ENCODE measurements around the gene ETFB.

ETFB gene

GRCh38 chr19:51325161-51325976 is 40.8 kb downstream of the ETFB start:
- DNase-seq: no peak
- Histone ChIP-seq H3K9me3 (no peaks in the 10 kb centered on the region), H3K4me3 (no peak overlapping the region), H3K4me1 (peaks cover 0 to 14% (median 7%) of the 10 kb centered on the region in 4 donors), H3K27ac (no peak overlapping the region), H3K27me3 (peaks cover 0 to 73% of the 10 kb centered on the region in 2 donors), H3K36me3 (no peaks in the 10 kb centered on the region)
- no peak for TF ChIP-seq CTCF (IDR thresholded peaks at IDR 0.05)
- intact Hi-C loops (cut with DNase I; ENCODE audit: low total_unique reads): no loop called here

GRCh38 chr19:51324167-51324481 is 42.1 kb downstream of the ETFB start:
- Histone ChIP-seq H3K9me3 (no peaks in the 10 kb centered on the region), H3K27me3 (peaks cover 0 to 60% of the 10 kb centered on the region in 2 donors), H3K4me3 (no peak overlapping the region), H3K4me1 (peaks cover 0 to 14% (median 7%) of the 10 kb centered on the region in 4 donors), H3K36me3 (no peaks in the 10 kb centered on the region), H3K27ac (no peak overlapping the region)
- TF ChIP-seq CTCF (IDR thresholded peaks at IDR 0.05): no peak
- intact Hi-C loops (cut with DNase I; ENCODE audit: low total_unique reads): no loop called here
- no peak for DNase-seq

- H3K4me1 ChIP-seq: peaks cover 0 to 14% (median 7%) of the 10 kb centered on the region in 4 donors
- intact Hi-C loops (cut with DNase I; ENCODE audit: low total_unique reads): no loop called here
- peaks cover 0 to 55% of the 10 kb centered on the region in 2 donors for H3K27me3 ChIP-seq
- H3K4me3 ChIP-seq: no peak overlapping the region
- no peak for DNase-seq
- H3K9me3 ChIP-seq: no peaks in the 10 kb centered on the region
- no peaks in the 10 kb centered on the region for H3K36me3 ChIP-seq
- TF ChIP-seq CTCF (IDR thresholded peaks at IDR 0.05): no peak
- no peak overlapping the region for H3K27ac ChIP-seq
Measured at GRCh38 chr19:51323481-51324166, 42.6 kb downstream of the ETFB start.

GRCh38 chr19:51321799-51322198 is 44.4 kb downstream of the ETFB start:
- no peak for DNase-seq
- no peaks in the 10 kb centered on the region for H3K9me3 ChIP-seq
- H3K4me1 ChIP-seq: peaks cover 0 to 2% (median under 1%) of the 10 kb centered on the region in 4 donors
- peaks cover 0 to 47% of the 10 kb centered on the region in 2 donors for H3K27me3 ChIP-seq
- TF ChIP-seq CTCF (IDR thresholded peaks at IDR 0.05): no peak
- no peaks in the 10 kb centered on the region for H3K36me3 ChIP-seq
- intact Hi-C loops (cut with DNase I; ENCODE audit: low total_unique reads): no loop called here
- no peak overlapping the region for H3K4me3 ChIP-seq
- H3K27ac ChIP-seq: no peak overlapping the region

- no peak overlapping the region for H3K27ac ChIP-seq
- no peak for TF ChIP-seq CTCF (IDR thresholded peaks at IDR 0.05)
- peaks cover 0 to 40% of the 10 kb centered on the region in 2 donors for H3K27me3 ChIP-seq
- H3K9me3 ChIP-seq: no peaks in the 10 kb centered on the region
- intact Hi-C loops (cut with DNase I; ENCODE audit: low total_unique reads): no loop called here
- DNase-seq: no peak
- H3K4me3 ChIP-seq: no peak overlapping the region
- H3K36me3 ChIP-seq: no peaks in the 10 kb centered on the region
- H3K4me1 ChIP-seq: no peaks in the 10 kb centered on the region
Measured at GRCh38 chr19:51320280-51320657, 45.9 kb downstream of the ETFB start.

Measured in tibial artery (tissue), 4 donors.